HG02759 (cell line): ENCODE results near the gene STARD3.
"Not testable (repeated sequence)": the region's sequence is repeated elsewhere in the genome, so short reads cannot be mapped to it uniquely, and the experiment has no call there.

ENCODE experiments used
- ATAC-seq: cut with Tn5 transposase; IDR thresholded peaks from one replicate; pipeline ENCODE4 v1.9.1; 2021; ENCODE audit warnings: mild to moderate bottlenecking, moderate library complexity; ENCODE audit not compliant: unreplicated experiment

The STARD3 gene

GRCh38 chr17:39706921-39707337 lies 70.0 kb downstream of the STARD3 start:
- no peak for ATAC-seq

GRCh38 chr17:39709319-39709997 lies 72.5 kb downstream of the STARD3 start:
- no peak for ATAC-seq

- ATAC-seq: no peak
Observed at GRCh38 chr17:39709998-39710964, 73.3 kb downstream of the STARD3 start.

GRCh38 chr17:39711071-39711470 lies 74.1 kb downstream of the STARD3 start:
- ATAC-seq: not testable (repeated sequence)

GRCh38 chr17:39711851-39712250 lies 74.9 kb downstream of the STARD3 start:
- no peak for ATAC-seq
